HG03565 (cell line): Measurements from ENCODE around the gene BLTP1.

ENCODE experiments used
- ATAC-seq: cut with Tn5 transposase; IDR thresholded peaks from one replicate; pipeline ENCODE4 v1.9.1; 2021; ENCODE audit warnings: mild to moderate bottlenecking, moderate library complexity; ENCODE audit not compliant: unreplicated experiment

Gene BLTP1

GRCh38 chr4:122170775-122171174, 18.6 kb downstream of the BLTP1 start:
- ATAC-seq, result peak; percentile 49

- no peak for ATAC-seq
These were observed 19.2 kb downstream of the BLTP1 start for GRCh38 chr4:122171323-122171722.

- ATAC-seq, result no peak
These were observed 20.1 kb downstream of the BLTP1 start for GRCh38 chr4:122172266-122172665.

GRCh38 chr4:122178961-122179360, 26.8 kb downstream of the BLTP1 start:
- ATAC-seq, result no peak

- ATAC-seq, result no peak
These were observed 43.6 kb downstream of the BLTP1 start for GRCh38 chr4:122195718-122196117.
